CD4-positive, alpha-beta T cell (primary cell): ENCODE results near the gene AIFM3. TPM values are rescaled to one million over a fixed set of nuclear protein-coding genes. Genes with fewer than 3 reads are reported as not detected.

ENCODE experiments used
- ATAC-seq: fragments of 200-7000 bp; cut with Tn5 transposase; one replicate; pipeline ENCODE4 v1.10.0; 2022; ENCODE audit warnings: mild to moderate bottlenecking; ENCODE audit not compliant: poor library complexity
- CTCF ChIA-PET: fragments of 350-600 bp; sonication (Branson Sonifier 250); formaldehyde crosslinking; loops from one replicate; lab custom pipeline; 2021; ENCODE audit warnings: antibody characterized with exemption, inconsistent platforms; lab: Charles Lee
- POLR2A ChIA-PET: fragments of 350-600 bp; sonication (Branson Sonifier 250); formaldehyde crosslinking; loops from one replicate; lab custom pipeline; 2021; ENCODE audit warnings: antibody characterized with exemption, inconsistent platforms; lab: Charles Lee
- DNase-seq, 14 experiments: peaks; one replicate each; pipeline ENCODE4 v3.0.0-alpha.2; 2013 to 2020; ENCODE audit warnings: mixed read lengths in 2 of 14
- H3K27ac ChIP-seq, 2 donors: one replicate each; pipeline versions ENCODE4 v1.5.1 to v1.7.0; 2013; ENCODE audit warnings: low read length in 2 of 2, low read depth in 1 of 2, mild to moderate bottlenecking in 1 of 2
- H3K27me3 ChIP-seq, 2 experiments: 1 replicate in 1 of 2; 2 replicates in 1 of 2; pipeline versions ENCODE4 v1.6.1 to v1.7.0; 2013; ENCODE audit warnings: low read length in 2 of 2, control low read depth in 1 of 2, mild to moderate bottlenecking in 1 of 2, moderate library complexity in 1 of 2; ENCODE audit not compliant: insufficient read depth in 2 of 2, control insufficient read depth in 1 of 2
- H3K36me3 ChIP-seq: one replicate; pipeline ENCODE4 v1.6.1; 2013; ENCODE audit warnings: low read length, control low read depth; ENCODE audit not compliant: insufficient read depth
- H3K4me1 ChIP-seq: one replicate; pipeline ENCODE4 v1.6.1; 2013; ENCODE audit warnings: low read length, control low read depth; ENCODE audit not compliant: insufficient read depth
- H3K4me3 ChIP-seq: one replicate; pipeline ENCODE4 v1.5.1; 2013; ENCODE audit warnings: mild to moderate bottlenecking, low read length, moderate library complexity
- H3K9me3 ChIP-seq, 2 experiments: 1 replicate in 1 of 2; 2 replicates in 1 of 2; pipeline versions ENCODE4 v1.6.1 to v1.7.0; 2013; ENCODE audit warnings: low read length in 2 of 2, mild to moderate bottlenecking in 2 of 2, control low read depth in 1 of 2, moderate library complexity in 1 of 2; ENCODE audit not compliant: control insufficient read depth in 1 of 2, insufficient read depth in 1 of 2
- H3K27ac Mint-ChIP-seq: one replicate; pipeline ENCODE4 v1.8.0; 2020; ENCODE audit warnings: mixed read lengths
- H3K27me3 Mint-ChIP-seq: one replicate; pipeline ENCODE4 v1.8.0; 2021; ENCODE audit warnings: mixed read lengths
- H3K36me3 Mint-ChIP-seq: one replicate; pipeline ENCODE4 v1.8.0; 2021; ENCODE audit warnings: low read depth, mixed read lengths
- H3K4me1 Mint-ChIP-seq: one replicate; pipeline ENCODE4 v1.8.0; 2021; ENCODE audit warnings: low read depth, mixed read lengths
- H3K4me3 Mint-ChIP-seq: one replicate; pipeline ENCODE4 v1.8.0; 2020; ENCODE audit warnings: mild to moderate bottlenecking, mixed read lengths
- H3K9me3 Mint-ChIP-seq: one replicate; pipeline ENCODE4 v1.8.0; 2020; ENCODE audit warnings: mixed read lengths
- CTCF ChIP-seq: fragments of 200-600 bp; IDR thresholded peaks from one replicate; pipeline ENCODE4 v1.8.0; 2022; ENCODE audit warnings: antibody characterized with exemption, mild to moderate bottlenecking
- intact Hi-C, 2 experiments: fragments of 100-400 bp; cut with DNase I in 1 of 2; cut with micrococcal nuclease in 1 of 2; formaldehyde crosslinking; loops; one replicate each; pipeline versions ENCODE4 v1.15.1 to v1.9.0; 2023 to 2025; cut with DNase I, micrococcal nuclease
- total RNA-seq, 174 experiments: library from RNA in 2 of 174; stranded (reverse) in 2 of 174; gene quantifications; one replicate each; pipeline ENCODE4 v1.2.3 and lab custom pipeline; 2021 to 2026

AIFM3 gene
- total RNA-seq, 2 experiments from 2014 or later: 0.34 to 0.41 TPM

- H3K36me3 Mint-ChIP-seq: no peaks in the 10 kb centered on the region
- no peak overlapping the region for H3K27ac ChIP-seq
Measured at GRCh38 chr22:20972933-20973577, 6.0 kb downstream of the AIFM3 start.

GRCh38 chr22:20973634-20974286 is 6.7 kb downstream of the AIFM3 start:
- CTCF ChIA-PET: no interaction called here

More at GRCh38 chr22:20972933-20973577, 6.0 kb downstream of the AIFM3 start:
- intact Hi-C loops: loop anchor here in 1 of 2 experiments (10.0 kb wide), 1 partner anchor 132 kb away; no protein-coding TSS in a partner anchor
- Histone ChIP-seq H3K4me3 (no peak overlapping the region), H3K36me3 (no peaks in the 10 kb centered on the region), H3K9me3 (peaks cover 0 to 8% of the 10 kb centered on the region in 2 experiments), H3K4me1 (no peaks in the 10 kb centered on the region), H3K27me3 (no peaks in the 10 kb centered on the region)
- TF ChIP-seq CTCF: no peak
- no peak for ATAC-seq
- H3K4me1 Mint-ChIP-seq: no peaks in the 10 kb centered on the region
- H3K4me3 Mint-ChIP-seq: no peak overlapping the region
- ChIA-PET CTCF (no interaction called here), POLR2A (no interaction called here)
- H3K27ac Mint-ChIP-seq: no peak overlapping the region
- no peaks in the 10 kb centered on the region for H3K27me3 Mint-ChIP-seq
- no peaks in the 10 kb centered on the region for H3K9me3 Mint-ChIP-seq
- DNase-seq: no peak

More at GRCh38 chr22:20973634-20974286, 6.7 kb downstream of the AIFM3 start:
- no peaks in the 10 kb centered on the region for H3K4me1 ChIP-seq
- H3K27me3 Mint-ChIP-seq: no peaks in the 10 kb centered on the region
- TF ChIP-seq CTCF: no peak
- DNase-seq: peak in 1 of 14 experiments; percentile 18
- H3K4me1 Mint-ChIP-seq: peaks cover under 1% of the 10 kb centered on the region
- no peaks in the 10 kb centered on the region for H3K36me3 ChIP-seq
- no peak overlapping the region for H3K27ac Mint-ChIP-seq
- H3K4me3 ChIP-seq: no peak overlapping the region
- no peak overlapping the region for H3K4me3 Mint-ChIP-seq
- ATAC-seq: no peak
- H3K9me3 ChIP-seq: peaks cover 5 to 13% of the 10 kb centered on the region in 2 experiments
- no peaks in the 10 kb centered on the region for H3K36me3 Mint-ChIP-seq
- no peaks in the 10 kb centered on the region for H3K27me3 ChIP-seq
- intact Hi-C loops: loop anchor here in 1 of 2 experiments (10.0 kb wide), 1 partner anchor 131 kb away; no protein-coding TSS in a partner anchor
- POLR2A ChIA-PET: no interaction called here
- no peak overlapping the region for H3K27ac ChIP-seq
- no peaks in the 10 kb centered on the region for H3K9me3 Mint-ChIP-seq
